A673 (cell line): ENCODE measurements around the gene MIGA1. TPM values are rescaled to one million over a fixed set of nuclear protein-coding genes. Genes with fewer than 3 reads are reported as not detected.

Experiments
- BruUV-seq: library from RNA; stranded (reverse); fragments of 400-500 nt; replicated peaks from 2 replicates; lab custom pipeline; 2021; lab: Mats Ljungman, UMichigan
- CTCF ChIA-PET: fragments of 300-600 bp; sonication (Branson Sonifier 250); formaldehyde crosslinking; loops from one replicate; lab custom pipeline; 2022; ENCODE audit warnings: antibody characterized with exemption; lab: Charles Lee
- POLR2A ChIA-PET: fragments of 300-600 bp; sonication (Branson Sonifier 250); formaldehyde crosslinking; loops from one replicate; lab custom pipeline; 2022; ENCODE audit warnings: antibody characterized with exemption; ENCODE audit not compliant: low non-redundant PET; lab: Charles Lee
- DNase-seq: peaks from one replicate; pipeline ENCODE4 v3.0.0-alpha.2; 2015; ENCODE audit warnings: low spot score
- H3K27ac ChIP-seq: fragments of 200-600 bp; sonication (generic); 2 replicates; pipeline ENCODE4 v1.5.1; 2016; ENCODE audit warnings: mixed run types, low read depth, mild to moderate bottlenecking, mixed read lengths, antibody characterized with exemption, low read length; ENCODE audit not compliant: poor library complexity, severe bottlenecking
- H3K27me3 ChIP-seq: fragments of 200-600 bp; sonication (generic); replicated peaks from 2 replicates; pipeline ENCODE4 v1.6.1; 2017; ENCODE audit warnings: mixed run types, low read depth, mild to moderate bottlenecking, mixed read lengths, antibody characterized with exemption, low read length; ENCODE audit not compliant: insufficient read depth, poor library complexity
- H3K36me3 ChIP-seq: fragments of 200-600 bp; sonication (generic); 2 replicates; pipeline ENCODE4 v1.6.1; 2016; ENCODE audit warnings: mixed run types, mild to moderate bottlenecking, mixed read lengths, antibody characterized with exemption, low read length; ENCODE audit not compliant: insufficient read depth, poor library complexity, severe bottlenecking
- H3K4me1 ChIP-seq: fragments of 200-600 bp; sonication (generic); 2 replicates; pipeline ENCODE4 v1.6.1; 2017; ENCODE audit warnings: mixed run types, mild to moderate bottlenecking, mixed read lengths, antibody characterized with exemption, low read length; ENCODE audit not compliant: insufficient read depth, poor library complexity, severe bottlenecking
- H3K4me3 ChIP-seq: fragments of 200-600 bp; sonication (generic); 2 replicates; pipeline ENCODE4 v1.5.1; 2016; ENCODE audit warnings: low read depth, mixed run types, mild to moderate bottlenecking, mixed read lengths, low read length; ENCODE audit not compliant: poor library complexity, severe bottlenecking
- H3K9me3 ChIP-seq: fragments of 200-600 bp; sonication (generic); 2 replicates; pipeline ENCODE4 v1.6.1; 2016; ENCODE audit warnings: mixed run types, low read depth, mild to moderate bottlenecking, mixed read lengths, antibody characterized with exemption, low read length; ENCODE audit not compliant: poor library complexity, severe bottlenecking
- EZH2 ChIP-seq: fragments of 200-600 bp; sonication (generic); IDR thresholded peaks from 2 replicates; pipeline ENCODE4 v1.6.1; 2017; ENCODE audit warnings: borderline replicate concordance, low read depth, mild to moderate bottlenecking, mixed read lengths, antibody characterized with exemption, low read length; ENCODE audit not compliant: poor library complexity, severe bottlenecking
- intact Hi-C: fragments of 100-400 bp; cut with micrococcal nuclease; formaldehyde crosslinking; loops from one replicate; pipeline ENCODE4 v1.10.0; 2022; ENCODE audit not compliant: unreplicated experiment
- total RNA-seq: library from RNA; stranded (reverse); gene quantifications from 2 replicates; pipeline ENCODE4 v1.2.3, GENCODE V29; 2021
- TF ChIP-seq, protein P1 (sequence below): fragments of 300-800, 200-600 bp; sonication (generic); conservative IDR thresholded peaks from 2 replicates; pipeline ENCODE4 v1.5.1; 2017; ENCODE audit warnings: low read depth, mild to moderate bottlenecking, antibody characterized with exemption, low read length, moderate library complexity, mixed read lengths

MIGA1 gene
- total RNA-seq, 1 experiment from 2014 or later: 14.1 TPM

- ChIA-PET CTCF (interaction anchor here (0.6 kb wide), 1 partner anchor 1410 kb away, joined by 7 read pairs; no protein-coding TSS in a partner anchor), POLR2A (no interaction called here)
- DNase-seq: no peak
- no peak for TF ChIP-seq EZH2
- TF ChIP-seq, protein P1, sequence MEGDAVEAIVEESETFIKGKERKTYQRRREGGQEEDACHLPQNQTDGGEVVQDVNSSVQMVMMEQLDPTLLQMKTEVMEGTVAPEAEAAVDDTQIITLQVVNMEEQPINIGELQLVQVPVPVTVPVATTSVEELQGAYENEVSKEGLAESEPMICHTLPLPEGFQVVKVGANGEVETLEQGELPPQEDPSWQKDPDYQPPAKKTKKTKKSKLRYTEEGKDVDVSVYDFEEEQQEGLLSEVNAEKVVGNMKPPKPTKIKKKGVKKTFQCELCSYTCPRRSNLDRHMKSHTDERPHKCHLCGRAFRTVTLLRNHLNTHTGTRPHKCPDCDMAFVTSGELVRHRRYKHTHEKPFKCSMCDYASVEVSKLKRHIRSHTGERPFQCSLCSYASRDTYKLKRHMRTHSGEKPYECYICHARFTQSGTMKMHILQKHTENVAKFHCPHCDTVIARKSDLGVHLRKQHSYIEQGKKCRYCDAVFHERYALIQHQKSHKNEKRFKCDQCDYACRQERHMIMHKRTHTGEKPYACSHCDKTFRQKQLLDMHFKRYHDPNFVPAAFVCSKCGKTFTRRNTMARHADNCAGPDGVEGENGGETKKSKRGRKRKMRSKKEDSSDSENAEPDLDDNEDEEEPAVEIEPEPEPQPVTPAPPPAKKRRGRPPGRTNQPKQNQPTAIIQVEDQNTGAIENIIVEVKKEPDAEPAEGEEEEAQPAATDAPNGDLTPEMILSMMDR: no peak
- Histone ChIP-seq H3K27me3 (no peaks in the 10 kb centered on the region), H3K36me3 (no peaks in the 10 kb centered on the region), H3K27ac (no peak overlapping the region), H3K4me1 (no peaks in the 10 kb centered on the region), H3K4me3 (no peak overlapping the region), H3K9me3 (no peaks in the 10 kb centered on the region)
- no TSS peak for BruUV-seq
- intact Hi-C loops: no loop called here
These were observed 67.5 kb downstream of the MIGA1 start for GRCh38 chr1:77846966-77847365.

DNA sequence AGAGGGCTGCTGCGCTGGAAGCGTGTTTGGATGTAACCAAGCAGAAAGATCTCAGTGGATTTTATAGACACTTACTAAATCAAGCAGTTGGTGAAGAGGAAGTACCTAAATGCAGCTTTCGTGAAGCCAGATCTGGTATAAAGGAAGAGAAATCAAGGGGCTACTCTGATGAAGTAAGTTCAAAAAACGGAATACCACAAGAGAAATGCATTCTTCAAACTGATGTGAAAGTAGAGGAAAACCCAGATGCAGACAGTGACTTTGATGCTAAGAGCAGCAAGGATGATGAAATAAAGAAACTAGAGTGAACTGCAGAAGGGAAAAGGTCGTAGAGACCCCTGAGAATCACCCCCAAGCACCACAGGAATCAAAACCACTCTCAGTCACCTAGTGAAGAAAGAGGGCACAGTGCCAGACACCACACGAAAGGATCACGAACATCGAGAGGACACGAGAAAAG, 68.2 kb downstream of the MIGA1 start:
- Histone ChIP-seq H3K27me3 (no peaks in the 10 kb centered on the region), H3K27ac (no peak overlapping the region), H3K9me3 (no peaks in the 10 kb centered on the region), H3K4me1 (no peaks in the 10 kb centered on the region), H3K4me3 (no peak overlapping the region), H3K36me3 (no peaks in the 10 kb centered on the region)
- intact Hi-C loops: no loop called here
- no peak for DNase-seq
- ChIA-PET CTCF (interaction anchor here (0.6 kb wide), 1 partner anchor 1410 kb away, joined by 7 read pairs; no protein-coding TSS in a partner anchor), POLR2A (no interaction called here)
- TF ChIP-seq EZH2: no peak
- TF ChIP-seq, protein P1: no peak
- BruUV-seq: no TSS peak

GRCh38 chr1:77850082-77850481, 70.6 kb downstream of the MIGA1 start:
- intact Hi-C loops: no loop called here
- CTCF ChIA-PET: no interaction called here
- Histone ChIP-seq H3K9me3 (no peaks in the 10 kb centered on the region), H3K27me3 (no peaks in the 10 kb centered on the region), H3K4me3 (no peak overlapping the region), H3K4me1 (no peaks in the 10 kb centered on the region), H3K27ac (no peak overlapping the region), H3K36me3 (no peaks in the 10 kb centered on the region)
- BruUV-seq: no TSS peak
- POLR2A ChIA-PET: no interaction called here
- no peak for DNase-seq
- no peak for TF ChIP-seq EZH2
- TF ChIP-seq, protein P1: no peak
